ENCODE results near the gene PRPSAP2. TPM values are rescaled to one million over a fixed set of nuclear protein-coding genes. Genes with fewer than 3 reads are reported as not detected.
"Not testable (repeated sequence)": the region's sequence is repeated elsewhere in the genome, so short reads cannot be mapped to it uniquely, and the experiment has no call there.

PRPSAP2 gene
- total RNA-seq, 3 donors from 2014 or later, result 32.6 to 42.1 (median 35.0) TPM

DNA sequence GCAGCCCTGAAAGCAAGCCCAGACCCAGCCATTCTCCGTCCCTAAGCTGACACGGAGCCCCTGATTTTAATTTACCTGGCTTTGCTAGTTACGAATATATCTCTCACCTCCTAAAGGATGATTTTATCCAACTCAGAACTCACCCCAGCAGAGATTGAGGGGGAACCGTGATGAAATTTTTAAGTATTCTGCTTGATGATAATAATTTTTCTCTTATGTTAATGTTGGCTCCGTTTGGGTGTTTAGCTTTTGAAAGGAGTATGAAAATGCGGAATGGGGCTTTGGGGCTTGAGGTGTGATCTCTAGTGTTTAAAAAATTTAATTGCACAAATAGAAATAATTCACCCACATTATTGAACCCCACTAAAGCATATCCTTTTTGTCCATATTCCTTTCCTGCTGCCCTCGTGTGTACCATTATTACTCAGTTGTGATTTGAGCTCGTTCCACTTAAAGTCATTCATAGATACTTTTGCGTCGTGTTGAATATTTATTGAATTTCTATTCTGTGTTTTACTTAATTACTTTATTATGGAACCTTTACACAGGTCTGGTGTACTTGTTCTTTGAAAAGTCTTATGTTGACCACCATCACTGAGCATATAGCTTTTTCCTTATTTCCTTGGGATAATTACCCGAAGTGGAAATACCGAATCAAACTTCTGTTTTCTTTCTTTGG is 775 bp downstream of the PRPSAP2 start:
- Histone ChIP-seq H3K4me3 (peak overlapping the region; percentile 82), H3K9me3 (no peaks in the 10 kb centered on the region), H3K36me3 (ENCODE audit: low read depth) (no peaks in the 10 kb centered on the region), H3K4me1 (ENCODE audit: low read depth) (peaks cover 16% of the 10 kb centered on the region)
- intact Hi-C loops (cut with DNase I, micrococcal nuclease), result no loop called here
- ATAC-seq (no peak), DNase-seq (no peak)
- TF ChIP-seq, protein P1, sequence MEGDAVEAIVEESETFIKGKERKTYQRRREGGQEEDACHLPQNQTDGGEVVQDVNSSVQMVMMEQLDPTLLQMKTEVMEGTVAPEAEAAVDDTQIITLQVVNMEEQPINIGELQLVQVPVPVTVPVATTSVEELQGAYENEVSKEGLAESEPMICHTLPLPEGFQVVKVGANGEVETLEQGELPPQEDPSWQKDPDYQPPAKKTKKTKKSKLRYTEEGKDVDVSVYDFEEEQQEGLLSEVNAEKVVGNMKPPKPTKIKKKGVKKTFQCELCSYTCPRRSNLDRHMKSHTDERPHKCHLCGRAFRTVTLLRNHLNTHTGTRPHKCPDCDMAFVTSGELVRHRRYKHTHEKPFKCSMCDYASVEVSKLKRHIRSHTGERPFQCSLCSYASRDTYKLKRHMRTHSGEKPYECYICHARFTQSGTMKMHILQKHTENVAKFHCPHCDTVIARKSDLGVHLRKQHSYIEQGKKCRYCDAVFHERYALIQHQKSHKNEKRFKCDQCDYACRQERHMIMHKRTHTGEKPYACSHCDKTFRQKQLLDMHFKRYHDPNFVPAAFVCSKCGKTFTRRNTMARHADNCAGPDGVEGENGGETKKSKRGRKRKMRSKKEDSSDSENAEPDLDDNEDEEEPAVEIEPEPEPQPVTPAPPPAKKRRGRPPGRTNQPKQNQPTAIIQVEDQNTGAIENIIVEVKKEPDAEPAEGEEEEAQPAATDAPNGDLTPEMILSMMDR (IDR thresholded peaks at IDR 0.05), result no peak

DNA sequence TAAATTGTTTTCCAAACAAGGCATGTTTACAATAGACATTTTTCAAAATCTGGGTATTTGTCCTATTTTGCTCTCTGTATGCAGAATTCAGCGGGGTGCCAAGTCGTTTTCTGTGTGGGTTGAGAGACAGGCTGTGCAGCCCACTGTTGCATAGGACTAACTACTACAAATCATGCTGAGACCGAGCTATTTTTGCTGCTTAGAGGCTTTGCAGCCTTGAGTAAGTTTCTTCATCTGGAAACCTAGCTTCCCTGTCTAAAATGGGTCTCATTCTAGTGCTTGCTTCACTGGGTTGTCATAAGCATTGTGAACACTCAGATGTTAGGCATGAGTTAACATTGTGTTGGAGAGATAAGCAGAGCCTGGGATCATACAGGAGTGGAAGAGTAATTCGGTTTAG is 1.3 kb downstream of the PRPSAP2 start:
- TF ChIP-seq, protein P1 (IDR thresholded peaks at IDR 0.05), result no peak

DNA sequence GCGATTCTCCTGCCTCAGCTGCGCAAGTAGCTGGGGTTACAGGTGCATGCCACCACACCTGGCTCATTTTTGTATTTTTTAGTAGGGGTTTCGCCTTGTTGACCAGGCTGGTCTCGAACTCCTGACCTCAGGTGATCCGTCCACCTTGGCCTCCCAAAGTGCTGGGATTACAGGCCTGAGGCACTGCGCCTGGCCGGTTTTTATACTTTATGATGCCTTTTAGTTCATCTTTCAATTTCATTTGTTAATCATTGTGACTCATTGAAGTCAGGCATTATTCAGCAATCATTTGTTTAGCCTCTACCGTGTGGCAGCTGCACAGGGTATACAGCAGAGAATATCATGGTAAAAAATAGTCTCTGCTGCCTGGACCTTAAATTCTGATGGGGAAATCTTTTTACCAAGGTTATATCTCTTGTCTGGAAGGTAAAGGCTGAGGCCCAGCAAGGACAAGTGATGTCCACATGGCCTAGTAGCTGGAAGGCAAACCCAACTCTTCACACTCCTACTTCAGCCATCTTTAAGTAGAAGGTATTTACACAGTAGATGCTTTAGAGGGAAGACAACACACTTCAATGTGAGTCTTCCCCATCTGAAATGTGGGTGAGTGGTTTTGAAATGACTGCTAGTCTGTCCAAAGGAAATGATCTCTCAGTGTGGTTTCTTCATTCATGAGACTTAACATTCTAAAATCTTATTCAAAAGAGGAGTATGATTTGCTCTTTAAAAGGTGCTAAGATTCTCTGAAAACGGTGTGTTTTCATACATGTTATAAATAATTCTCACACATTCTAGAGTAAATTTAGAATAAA is 2.4 kb downstream of the PRPSAP2 start:
- intact Hi-C loops (cut with DNase I, micrococcal nuclease), result no loop called here
- H3K4me1 ChIP-seq (ENCODE audit: low read depth), result peaks cover 16% of the 10 kb centered on the region
- H3K4me3 ChIP-seq, result no peak overlapping the region
- TF ChIP-seq, protein P1 (IDR thresholded peaks at IDR 0.05), result no peak
- DNase-seq (no peak), ATAC-seq (no peak)
- no peaks in the 10 kb centered on the region for H3K9me3 ChIP-seq
- no peaks in the 10 kb centered on the region for H3K36me3 ChIP-seq (ENCODE audit: low read depth)

More for the DNA sequence above, 1.3 kb downstream of the PRPSAP2 start:
- Histone ChIP-seq H3K4me1 (ENCODE audit: low read depth) (peaks cover 16% of the 10 kb centered on the region), H3K9me3 (no peaks in the 10 kb centered on the region), H3K4me3 (no peak overlapping the region), H3K36me3 (ENCODE audit: low read depth) (no peaks in the 10 kb centered on the region)
- DNase-seq (no peak), ATAC-seq (no peak)
- intact Hi-C loops (cut with DNase I, micrococcal nuclease), result no loop called here

DNA sequence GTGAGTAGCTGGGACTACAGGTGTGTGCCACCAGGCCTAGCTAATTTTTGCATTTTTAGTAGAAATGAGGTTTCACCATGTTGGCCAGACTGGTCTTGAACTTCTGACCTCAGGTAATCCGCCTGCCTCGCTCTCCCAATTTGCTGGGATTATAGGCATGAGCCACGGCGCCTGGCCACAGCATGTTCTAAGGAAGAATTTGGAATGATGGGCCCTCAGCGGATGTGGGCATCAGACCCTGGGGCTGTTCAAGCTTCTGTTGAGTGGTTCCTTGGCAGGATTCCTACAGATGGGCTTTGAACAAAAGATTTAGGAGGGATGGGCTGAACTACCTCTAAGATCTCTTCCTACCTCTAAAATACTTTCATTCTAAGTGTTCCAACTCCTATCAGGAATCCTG is 4.1 kb downstream of the PRPSAP2 start:
- Histone ChIP-seq H3K36me3 (ENCODE audit: low read depth) (no peaks in the 10 kb centered on the region), H3K4me3 (no peak overlapping the region), H3K4me1 (ENCODE audit: low read depth) (peaks cover 14% of the 10 kb centered on the region), H3K9me3 (no peaks in the 10 kb centered on the region)
- DNase-seq, result no peak
- intact Hi-C loops (cut with DNase I, micrococcal nuclease), result no loop called here
- no peak for ATAC-seq
- TF ChIP-seq, protein P1 (IDR thresholded peaks at IDR 0.05), result no peak

DNA sequence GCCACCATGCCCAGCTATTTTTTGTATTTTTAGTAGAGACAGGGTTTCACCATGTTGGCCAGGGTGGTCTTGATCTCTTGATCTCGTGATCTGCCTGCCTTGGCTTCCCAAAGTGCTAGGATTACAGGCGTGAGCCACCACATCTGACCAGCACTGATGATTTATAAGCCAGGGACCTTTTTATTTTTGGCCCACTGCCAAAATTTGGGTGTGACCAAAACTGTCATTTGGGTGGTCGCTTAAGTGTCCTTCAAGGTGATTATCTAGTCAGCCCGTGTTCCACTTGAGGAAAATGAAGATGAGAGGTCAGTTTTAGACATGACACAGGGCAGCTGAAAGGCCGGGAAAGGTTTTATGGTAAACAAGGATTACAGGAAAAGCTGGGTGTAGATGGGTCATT is 7.1 kb downstream of the PRPSAP2 start:
- not testable (repeated sequence) for DNase-seq

More for the DNA sequence above, 7.1 kb downstream of the PRPSAP2 start:
- ATAC-seq; H3K4me3 ChIP-seq; H3K4me1 ChIP-seq (ENCODE audit: low read depth); H3K9me3 ChIP-seq; intact Hi-C loops (cut with DNase I, micrococcal nuclease); H3K36me3 ChIP-seq (ENCODE audit: low read depth): not testable (repeated sequence)

All from mucosa of descending colon (tissue), 3 donors.